Retina (tissue), 1 donor: ENCODE measurements around the gene LRP1.

ENCODE experiments used
- DNase-seq: peaks from one replicate; pipeline ENCODE4 v3.0.0-alpha.2; 2016

The LRP1 gene

GRCh38 chr12:57138526-57139272 is 10.4 kb downstream of the LRP1 start:
- DNase-seq: no peak

GRCh38 chr12:57139796-57140649 is 11.7 kb downstream of the LRP1 start:
- no peak for DNase-seq

- DNase-seq: no peak
These were observed 13.0 kb downstream of the LRP1 start for GRCh38 chr12:57141249-57141648.

- DNase-seq: peak; percentile 20
These were observed 13.8 kb downstream of the LRP1 start for GRCh38 chr12:57142121-57142520.

- DNase-seq: peak; percentile 72
These were observed 14.4 kb downstream of the LRP1 start for GRCh38 chr12:57142727-57143126.

- no peak for DNase-seq
These were observed 15.2 kb downstream of the LRP1 start for GRCh38 chr12:57143454-57143853.

- DNase-seq: no peak
These were observed 17.3 kb downstream of the LRP1 start for GRCh38 chr12:57145460-57146059.

GRCh38 chr12:57146092-57146491 is 17.8 kb downstream of the LRP1 start:
- no peak for DNase-seq

- DNase-seq: peak; percentile 25
These were observed 19.0 kb downstream of the LRP1 start, which contains the start of gene LRP1-AS for GRCh38 chr12:57146961-57147944. Gene LRP1-AS, minus strand, starts transcription at chr12:57147619.

GRCh38 chr12:57148469-57149244 is 20.4 kb downstream of the LRP1 start:
- DNase-seq: no peak

GRCh38 chr12:57149245-57149900 is 21.1 kb downstream of the LRP1 start:
- DNase-seq: no peak

GRCh38 chr12:57150400-57151000 is 22.2 kb downstream of the LRP1 start:
- DNase-seq: no peak

GRCh38 chr12:57151741-57152630 is 23.7 kb downstream of the LRP1 start:
- no peak for DNase-seq

- no peak for DNase-seq
These were observed 24.4 kb downstream of the LRP1 start for GRCh38 chr12:57152639-57153038.

- DNase-seq: no peak
These were observed 25.2 kb downstream of the LRP1 start for GRCh38 chr12:57153415-57153997.

GRCh38 chr12:57154076-57154475 is 25.8 kb downstream of the LRP1 start:
- no peak for DNase-seq

- DNase-seq: no peak
These were observed 26.6 kb downstream of the LRP1 start for GRCh38 chr12:57154804-57155434.

GRCh38 chr12:57156701-57157403 is 28.6 kb downstream of the LRP1 start:
- DNase-seq: no peak
